Activated naive CD8-positive, alpha-beta T cell treated with anti-CD3 and anti-CD28 coated beads, Interleukin-2, amount 10 ng/mL, durations not matched to agents 7 days and 5 days (primary cell): ENCODE data around the gene TRIM67. TPM values are rescaled to one million over a fixed set of nuclear protein-coding genes. Genes with fewer than 3 reads are reported as not detected.
A peak's percentile ranks its signal among the peaks of the same experiment; 100 is the strongest.

Experiments
- ATAC-seq: fragments of 150-1000 bp; cut with Tn5 transposase; one replicate; pipeline ENCODE4 v1.10.0; 2021; ENCODE audit warnings: low read depth, moderate library complexity
- POLR2A ChIA-PET: fragments of 350-600 bp; sonication (Branson Sonifier 250); formaldehyde crosslinking; loops from one replicate; lab custom pipeline; 2021; ENCODE audit warnings: antibody characterized with exemption; lab: Charles Lee
- DNase-seq: peaks from one replicate; pipeline ENCODE4 v3.0.0; 2021
- H3K27ac Mint-ChIP-seq: one replicate; pipeline ENCODE4 v1.8.0; 2022; ENCODE audit warnings: mild to moderate bottlenecking, mixed read lengths
- H3K27me3 Mint-ChIP-seq: one replicate; pipeline ENCODE4 v1.8.0; 2022; ENCODE audit warnings: mild to moderate bottlenecking, moderate library complexity, mixed read lengths
- H3K36me3 Mint-ChIP-seq: one replicate; pipeline ENCODE4 v1.8.0; 2021; ENCODE audit warnings: mild to moderate bottlenecking, mixed read lengths
- H3K4me1 Mint-ChIP-seq: one replicate; pipeline ENCODE4 v1.8.0; 2021; ENCODE audit warnings: mixed read lengths
- H3K4me3 Mint-ChIP-seq: one replicate; pipeline ENCODE4 v1.8.0; 2022; ENCODE audit warnings: mild to moderate bottlenecking, moderate library complexity, mixed read lengths
- H3K9me3 Mint-ChIP-seq: one replicate; pipeline ENCODE4 v1.8.0; 2021; ENCODE audit warnings: mixed read lengths
- total RNA-seq, 2 experiments: library from RNA; stranded (reverse); gene quantifications; one replicate each; pipeline ENCODE4 v1.2.3, GENCODE V29; 2021

Gene TRIM67
- total RNA-seq, 2 experiments from 2014 or later, result not detected

DNA sequence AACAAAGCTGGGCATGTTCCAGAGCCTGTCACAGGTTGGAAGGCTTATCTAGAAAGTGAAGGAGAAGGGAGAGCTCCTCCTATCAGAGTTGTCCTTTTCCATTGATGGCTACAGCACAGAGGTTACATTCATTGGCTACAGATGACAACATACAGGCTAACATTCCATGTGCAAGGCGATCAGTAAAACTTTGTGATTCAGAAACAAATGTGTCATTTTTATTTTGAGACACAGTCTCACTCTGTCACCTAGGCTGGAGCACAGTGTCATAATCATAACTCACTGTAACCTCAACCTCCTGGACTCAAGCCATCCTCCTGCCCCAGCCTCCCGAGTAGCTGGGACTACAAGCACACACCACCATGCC is 32.6 kb downstream of the TRIM67 start:
- Mint-ChIP-seq H3K4me3 (no peak overlapping the region), H3K27ac (no peak overlapping the region), H3K9me3 (no peaks in the 10 kb centered on the region), H3K4me1 (no peaks in the 10 kb centered on the region), H3K27me3 (peaks cover 4% of the 10 kb centered on the region), H3K36me3 (no peaks in the 10 kb centered on the region)
- POLR2A ChIA-PET, result no interaction called here
- no peak for ATAC-seq
- no peak for DNase-seq

GRCh38 chr1:231194843-231195516 is 33.1 kb downstream of the TRIM67 start:
- H3K27ac Mint-ChIP-seq, result no peak overlapping the region
- no peaks in the 10 kb centered on the region for H3K4me1 Mint-ChIP-seq
- H3K4me3 Mint-ChIP-seq, result no peak overlapping the region
- no peaks in the 10 kb centered on the region for H3K9me3 Mint-ChIP-seq
- H3K27me3 Mint-ChIP-seq, result peaks cover 4% of the 10 kb centered on the region
- ATAC-seq, result no peak
- no peaks in the 10 kb centered on the region for H3K36me3 Mint-ChIP-seq
- POLR2A ChIA-PET, result no interaction called here
- DNase-seq, result no peak

GRCh38 chr1:231196307-231196706 is 34.4 kb downstream of the TRIM67 start:
- ATAC-seq (no peak), DNase-seq (no peak)
- Mint-ChIP-seq H3K36me3 (no peaks in the 10 kb centered on the region), H3K4me1 (peaks cover under 1% of the 10 kb centered on the region), H3K9me3 (no peaks in the 10 kb centered on the region), H3K27me3 (peaks cover 4% of the 10 kb centered on the region), H3K27ac (no peak overlapping the region), H3K4me3 (no peak overlapping the region)
- POLR2A ChIA-PET, result no interaction called here

GRCh38 chr1:231196728-231197127 is 34.9 kb downstream of the TRIM67 start:
- Mint-ChIP-seq H3K4me3 (no peak overlapping the region), H3K27ac (no peak overlapping the region), H3K9me3 (no peaks in the 10 kb centered on the region), H3K4me1 (peaks cover 5% of the 10 kb centered on the region), H3K36me3 (no peaks in the 10 kb centered on the region), H3K27me3 (peaks cover 4% of the 10 kb centered on the region)
- DNase-seq (no peak), ATAC-seq (no peak)
- POLR2A ChIA-PET, result no interaction called here

- POLR2A ChIA-PET, result no interaction called here
- DNase-seq (no peak), ATAC-seq (no peak)
- Mint-ChIP-seq H3K4me1 (peaks cover 16% of the 10 kb centered on the region), H3K4me3 (no peak overlapping the region), H3K9me3 (no peaks in the 10 kb centered on the region), H3K36me3 (no peaks in the 10 kb centered on the region), H3K27me3 (peaks cover 4% of the 10 kb centered on the region), H3K27ac (no peak overlapping the region)
Measured at GRCh38 chr1:231199868-231200267, 38.0 kb downstream of the TRIM67 start.

GRCh38 chr1:231200388-231201031 is 38.7 kb downstream of the TRIM67 start:
- ATAC-seq (no peak), DNase-seq (no peak)
- Mint-ChIP-seq H3K27ac (no peak overlapping the region), H3K27me3 (peaks cover 4% of the 10 kb centered on the region), H3K36me3 (no peaks in the 10 kb centered on the region), H3K4me3 (no peak overlapping the region), H3K9me3 (no peaks in the 10 kb centered on the region), H3K4me1 (peaks cover 16% of the 10 kb centered on the region)
- POLR2A ChIA-PET, result no interaction called here

DNA sequence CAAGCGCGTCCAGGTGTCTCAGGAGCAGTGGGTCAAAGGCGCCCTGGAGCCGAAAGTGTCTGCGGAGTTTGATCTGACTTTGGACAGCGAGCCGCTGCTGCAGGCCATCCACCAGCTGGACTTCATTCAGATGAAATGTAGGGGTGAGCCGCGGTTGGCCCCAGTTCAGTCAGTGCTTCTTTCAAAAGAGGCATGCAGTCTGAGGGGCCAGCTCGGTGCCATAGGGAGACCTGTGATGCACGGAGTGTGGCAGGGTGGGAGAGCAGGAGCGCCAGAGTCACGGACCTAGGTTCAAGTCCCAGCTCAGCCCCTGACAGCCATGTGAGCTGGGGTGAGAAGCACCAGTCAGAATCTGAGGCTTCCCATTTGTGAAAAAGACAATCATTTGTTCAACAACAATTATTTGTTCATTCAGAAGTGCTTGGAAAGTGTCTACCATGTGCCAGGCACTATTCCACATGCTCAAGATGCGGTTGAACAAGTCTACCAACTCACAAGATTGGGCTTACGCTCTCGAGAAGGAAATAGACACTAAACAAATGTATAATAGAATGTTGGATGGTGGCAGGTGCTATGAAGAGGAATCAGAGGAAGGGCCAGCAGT is 39.6 kb downstream of the TRIM67 start:
- Mint-ChIP-seq H3K27me3 (peaks cover 1% of the 10 kb centered on the region), H3K4me1 (peaks cover 16% of the 10 kb centered on the region), H3K4me3 (peak overlapping the region; percentile 18), H3K36me3 (no peaks in the 10 kb centered on the region), H3K27ac (peak overlapping the region; percentile 6), H3K9me3 (no peaks in the 10 kb centered on the region)
- DNase-seq (no peak), ATAC-seq (no peak)
- POLR2A ChIA-PET, result no interaction called here

DNA sequence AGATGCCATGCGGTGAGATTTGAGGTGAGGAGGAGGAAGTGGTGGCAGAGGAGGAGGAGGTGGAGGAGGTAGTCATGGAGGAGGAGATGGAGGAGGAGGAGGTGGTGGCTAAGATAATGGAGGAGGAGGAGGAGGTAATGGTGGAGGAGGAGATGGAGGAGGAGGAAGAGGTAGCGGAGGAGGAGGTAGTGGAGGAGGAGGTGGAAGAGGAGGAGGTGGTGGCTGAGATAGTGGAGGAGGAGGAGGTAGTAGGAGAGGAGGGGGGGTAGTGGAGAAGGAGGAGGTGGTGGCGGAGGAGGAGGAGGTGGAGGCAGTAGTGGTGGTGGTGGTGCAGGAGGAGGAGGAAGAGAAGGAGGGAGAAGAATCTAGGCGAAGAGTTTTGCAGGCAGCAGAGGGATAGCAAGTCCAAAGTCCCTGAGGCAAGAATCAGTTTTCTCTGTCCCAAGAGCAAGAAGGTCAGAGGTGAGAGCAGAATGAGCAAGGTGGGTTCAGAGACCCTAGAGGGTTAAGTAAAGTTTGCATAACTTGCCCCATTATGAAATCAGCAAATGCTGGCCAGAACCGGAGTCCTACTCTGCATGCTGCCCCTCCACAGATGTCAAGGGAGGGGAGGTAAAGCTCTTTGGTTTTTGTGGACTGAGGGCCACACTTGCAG is 40.2 kb downstream of the TRIM67 start:
- POLR2A ChIA-PET, result no interaction called here
- Mint-ChIP-seq H3K27me3 (peaks cover 1% of the 10 kb centered on the region), H3K4me3 (peak overlapping the region; percentile 18), H3K4me1 (peaks cover 16% of the 10 kb centered on the region), H3K27ac (peak overlapping the region; percentile 6), H3K9me3 (no peaks in the 10 kb centered on the region), H3K36me3 (no peaks in the 10 kb centered on the region)
- ATAC-seq (peak; percentile 33), DNase-seq (no peak)

GRCh38 chr1:231203259-231204057 is 41.6 kb downstream of the TRIM67 start:
- peaks cover 16% of the 10 kb centered on the region for H3K4me1 Mint-ChIP-seq
- no peaks in the 10 kb centered on the region for H3K27me3 Mint-ChIP-seq
- ATAC-seq (no peak), DNase-seq (no peak)
- no peaks in the 10 kb centered on the region for H3K36me3 Mint-ChIP-seq
- no peak overlapping the region for H3K27ac Mint-ChIP-seq
- POLR2A ChIA-PET, result interaction anchor here (0.5 kb wide), 1 partner anchor 1945 kb away, joined by 3 read pairs; no protein-coding TSS in a partner anchor
- no peak overlapping the region for H3K4me3 Mint-ChIP-seq
- H3K9me3 Mint-ChIP-seq, result no peaks in the 10 kb centered on the region

GRCh38 chr1:231206856-231207255 is 45.0 kb downstream of the TRIM67 start:
- ATAC-seq, result no peak
- Mint-ChIP-seq H3K4me1 (peaks cover 16% of the 10 kb centered on the region), H3K36me3 (no peaks in the 10 kb centered on the region), H3K4me3 (no peak overlapping the region), H3K27ac (no peak overlapping the region), H3K27me3 (no peaks in the 10 kb centered on the region), H3K9me3 (no peaks in the 10 kb centered on the region)
- DNase-seq, result no peak
- POLR2A ChIA-PET, result no interaction called here

GRCh38 chr1:231207437-231207836 is 45.6 kb downstream of the TRIM67 start:
- no peak overlapping the region for H3K4me3 Mint-ChIP-seq
- ATAC-seq, result no peak
- POLR2A ChIA-PET, result no interaction called here

DNA sequence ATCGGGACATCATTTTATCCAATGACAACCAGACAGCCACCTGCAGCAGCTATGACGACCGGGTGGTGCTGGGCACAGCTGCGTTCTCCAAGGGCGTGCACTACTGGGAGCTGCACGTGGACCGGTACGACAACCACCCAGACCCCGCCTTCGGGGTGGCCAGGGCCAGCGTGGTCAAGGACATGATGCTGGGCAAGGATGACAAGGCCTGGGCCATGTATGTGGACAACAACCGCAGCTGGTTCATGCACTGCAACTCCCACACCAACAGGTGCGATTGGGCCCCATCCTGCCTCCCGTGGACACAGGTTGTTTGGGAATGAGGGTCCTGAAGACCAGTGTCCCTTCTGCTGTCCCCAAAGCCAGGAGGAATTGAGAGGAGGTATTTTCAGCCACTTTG is 47.1 kb downstream of the TRIM67 start:
- no peaks in the 10 kb centered on the region for H3K27me3 Mint-ChIP-seq
- no peaks in the 10 kb centered on the region for H3K9me3 Mint-ChIP-seq
- no peaks in the 10 kb centered on the region for H3K36me3 Mint-ChIP-seq
- no peak overlapping the region for H3K4me3 Mint-ChIP-seq
- DNase-seq, result no peak
- ATAC-seq, result no peak
- POLR2A ChIA-PET, result no interaction called here
- no peak overlapping the region for H3K27ac Mint-ChIP-seq
- peaks cover 7% of the 10 kb centered on the region for H3K4me1 Mint-ChIP-seq

More at GRCh38 chr1:231207437-231207836, 45.6 kb downstream of the TRIM67 start:
- Mint-ChIP-seq H3K9me3 (no peaks in the 10 kb centered on the region), H3K27ac (no peak overlapping the region), H3K36me3 (no peaks in the 10 kb centered on the region), H3K27me3 (no peaks in the 10 kb centered on the region), H3K4me1 (peaks cover 12% of the 10 kb centered on the region)
- DNase-seq, result no peak

- no peaks in the 10 kb centered on the region for H3K9me3 Mint-ChIP-seq
- H3K4me3 Mint-ChIP-seq, result no peak overlapping the region
- peaks cover 7% of the 10 kb centered on the region for H3K4me1 Mint-ChIP-seq
- H3K36me3 Mint-ChIP-seq, result no peaks in the 10 kb centered on the region
- POLR2A ChIA-PET, result interaction anchor here (0.6 kb wide), 1 partner anchor 194 kb away, joined by 8 read pairs; no protein-coding TSS in a partner anchor
- DNase-seq (no peak), ATAC-seq (no peak)
- H3K27me3 Mint-ChIP-seq, result no peaks in the 10 kb centered on the region
- H3K27ac Mint-ChIP-seq, result no peak overlapping the region
Measured at GRCh38 chr1:231209531-231209930, 47.7 kb downstream of the TRIM67 start.
